HG03565 (cell line): ENCODE measurements around the gene PTPRO.

Source experiments
- ATAC-seq: cut with Tn5 transposase; IDR thresholded peaks from one replicate; pipeline ENCODE4 v1.9.1; 2021; ENCODE audit warnings: mild to moderate bottlenecking, moderate library complexity; ENCODE audit not compliant: unreplicated experiment

Gene PTPRO

GRCh38 chr12:15634010-15634683 is 311.8 kb downstream of the PTPRO start:
- ATAC-seq, result no peak

- no peak for ATAC-seq
Observed at GRCh38 chr12:15636060-15636890, 314.0 kb downstream of the PTPRO start.

GRCh38 chr12:15638231-15638630 is 315.9 kb downstream of the PTPRO start:
- ATAC-seq, result no peak

GRCh38 chr12:15644700-15645099 is 322.4 kb downstream of the PTPRO start:
- no peak for ATAC-seq

GRCh38 chr12:15646581-15646980 is 324.3 kb downstream of the PTPRO start:
- no peak for ATAC-seq
